NCI-H2107 treated with DMSO at 0.1 percent for 48 hours (cell line): ENCODE data around the gene DTX1.
"Not testable (repeated sequence)": the region's sequence is repeated elsewhere in the genome, so short reads cannot be mapped to it uniquely, and the experiment has no call there.

Experiments
- DNase-seq: peaks from one replicate; lab custom pipeline; 2025; ENCODE audit not compliant: unreplicated experiment; lab: John Stamatoyannopoulos, UW

Gene DTX1

DNA sequence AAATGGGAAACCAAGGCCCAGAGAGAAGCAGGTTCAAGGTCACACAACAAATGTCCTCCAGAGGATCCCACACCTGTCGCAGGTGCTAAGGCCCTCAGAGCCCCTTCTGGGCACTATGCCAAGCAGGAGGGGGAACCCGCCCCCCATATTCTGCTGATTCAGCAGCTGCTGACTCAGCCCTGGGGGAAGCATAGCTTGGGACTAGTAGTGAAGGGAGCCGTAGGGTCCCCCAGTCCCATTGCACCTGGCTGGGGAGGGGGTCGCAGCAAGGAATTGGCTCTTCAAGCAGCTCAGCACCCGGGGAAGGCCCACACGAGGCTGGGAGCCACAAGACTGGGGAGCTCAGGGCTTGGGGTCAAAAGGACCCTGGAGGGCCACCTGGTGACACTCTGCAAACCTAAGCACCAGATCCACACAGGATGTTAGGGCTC lies 78.0 kb downstream of the DTX1 start:
- DNase-seq, result no peak

DNA sequence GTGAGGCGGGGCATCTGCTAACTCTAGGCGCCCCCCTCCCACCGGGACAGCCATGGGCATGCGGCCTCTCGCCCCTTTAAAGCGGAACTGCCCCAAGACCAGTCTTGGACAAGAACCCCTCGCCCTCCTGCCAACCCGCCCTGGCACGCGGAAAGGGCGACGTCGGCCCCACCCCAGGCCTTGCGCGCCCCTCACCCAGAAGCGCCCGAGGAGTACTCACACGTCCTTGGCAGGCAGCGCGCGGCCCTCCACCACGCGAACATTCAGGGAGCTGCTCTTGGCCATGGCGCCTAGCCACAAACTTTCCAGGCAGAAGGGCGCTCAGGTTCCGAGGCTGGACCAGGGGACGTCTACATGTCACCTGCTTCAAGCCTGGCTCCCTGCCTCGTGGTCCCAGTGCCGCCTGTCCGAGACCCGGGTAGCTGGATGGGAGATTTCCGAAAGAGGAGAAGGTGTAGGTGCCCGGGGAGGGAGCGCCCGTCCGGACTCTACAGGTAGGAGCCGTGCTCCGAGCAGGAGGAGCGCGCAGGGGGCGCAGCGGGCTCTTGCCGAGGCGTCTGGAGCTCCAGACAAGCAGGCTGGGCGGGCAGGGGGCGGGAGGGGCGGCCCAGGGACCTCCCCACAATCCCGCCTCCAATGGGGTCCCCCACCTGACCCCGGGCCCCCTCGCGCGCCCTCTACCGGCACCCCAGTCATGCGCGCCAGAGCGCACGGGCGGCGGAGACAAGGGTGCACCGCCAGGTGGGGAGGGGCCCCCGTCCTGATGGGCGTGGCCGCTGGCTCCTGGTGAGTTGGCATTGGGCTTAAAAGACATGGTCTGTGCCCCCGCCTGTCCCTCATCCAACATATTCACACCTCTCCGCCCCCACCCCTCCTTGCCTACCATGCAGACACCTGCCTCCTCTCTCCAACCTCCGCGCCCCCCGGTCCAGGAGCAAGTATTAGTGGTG lies 78.9 kb downstream of the DTX1 start, which contains the start of gene RASAL1:
Gene RASAL1, minus strand, starts transcription at position 584 of the 950 bp plus-strand sequence. Its CDS starts 299 bp downstream, at position 285.
- DNase-seq, result peak; percentile 35

DNA sequence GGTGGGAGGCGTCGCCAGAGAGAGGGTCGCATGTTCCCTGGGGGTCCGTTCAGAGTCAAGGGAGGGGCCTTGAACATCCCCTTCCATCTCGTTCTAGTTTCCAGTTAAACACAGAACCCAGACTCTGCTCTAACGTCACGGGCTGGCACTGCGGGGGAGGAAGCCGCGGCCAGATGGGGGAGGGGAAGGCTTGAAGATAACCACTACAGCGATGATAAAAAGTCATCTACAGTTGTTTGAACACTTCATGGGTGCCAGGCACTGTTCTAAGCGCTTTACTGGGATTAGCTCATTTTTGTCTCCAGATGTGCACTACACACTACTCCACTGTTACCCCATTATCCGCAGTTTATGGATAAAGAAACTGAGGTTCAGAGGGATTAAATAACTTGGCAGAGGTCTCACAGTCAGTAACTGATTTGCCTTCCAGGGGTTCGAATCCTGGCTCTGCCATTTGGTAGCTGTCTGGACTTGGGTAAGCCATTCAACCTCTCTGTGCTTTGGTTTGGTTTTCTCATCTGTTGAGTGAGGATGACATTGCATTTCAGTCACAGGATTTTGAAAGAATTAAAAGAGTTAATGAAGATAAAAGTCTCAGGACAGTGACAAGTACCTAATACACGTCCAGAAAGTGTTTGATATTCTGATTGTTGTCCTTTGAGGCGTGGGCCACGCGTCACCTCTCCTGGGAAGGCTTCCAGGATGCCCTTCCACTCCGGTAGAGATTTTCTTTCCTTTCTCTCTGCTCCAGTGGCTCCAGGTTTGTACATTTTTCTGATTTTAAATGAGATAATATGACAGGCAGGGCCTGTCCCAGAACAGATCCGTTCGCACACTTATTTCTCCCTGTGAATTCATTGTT lies 79.8 kb downstream of the DTX1 start:
- no peak for DNase-seq

DNA sequence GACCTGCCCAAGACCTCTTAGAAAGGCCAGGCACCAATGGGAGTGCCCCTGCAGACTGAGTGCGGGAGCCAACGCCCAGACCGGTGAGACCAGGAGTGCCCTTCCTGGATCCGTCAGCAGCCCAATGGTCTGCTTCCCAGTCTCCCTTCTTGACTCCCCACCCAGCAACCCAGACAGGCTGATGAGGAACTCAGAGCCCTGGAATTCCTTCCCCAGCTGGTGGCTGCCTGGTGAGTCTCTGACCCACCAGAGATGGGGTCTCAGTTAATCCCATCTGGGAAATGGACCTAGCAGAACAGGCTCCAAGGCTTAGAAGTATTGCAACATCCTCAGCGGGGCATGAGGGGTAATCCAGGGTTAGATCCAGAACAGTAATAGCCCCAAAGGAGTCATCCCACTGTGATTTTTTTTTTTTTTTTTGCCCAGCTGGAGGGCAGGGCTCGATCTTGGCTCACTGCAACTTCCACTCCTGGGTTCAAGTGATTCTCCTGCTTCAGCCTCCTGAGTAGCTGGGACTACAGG lies 80.5 kb downstream of the DTX1 start:
- no peak for DNase-seq

DNA sequence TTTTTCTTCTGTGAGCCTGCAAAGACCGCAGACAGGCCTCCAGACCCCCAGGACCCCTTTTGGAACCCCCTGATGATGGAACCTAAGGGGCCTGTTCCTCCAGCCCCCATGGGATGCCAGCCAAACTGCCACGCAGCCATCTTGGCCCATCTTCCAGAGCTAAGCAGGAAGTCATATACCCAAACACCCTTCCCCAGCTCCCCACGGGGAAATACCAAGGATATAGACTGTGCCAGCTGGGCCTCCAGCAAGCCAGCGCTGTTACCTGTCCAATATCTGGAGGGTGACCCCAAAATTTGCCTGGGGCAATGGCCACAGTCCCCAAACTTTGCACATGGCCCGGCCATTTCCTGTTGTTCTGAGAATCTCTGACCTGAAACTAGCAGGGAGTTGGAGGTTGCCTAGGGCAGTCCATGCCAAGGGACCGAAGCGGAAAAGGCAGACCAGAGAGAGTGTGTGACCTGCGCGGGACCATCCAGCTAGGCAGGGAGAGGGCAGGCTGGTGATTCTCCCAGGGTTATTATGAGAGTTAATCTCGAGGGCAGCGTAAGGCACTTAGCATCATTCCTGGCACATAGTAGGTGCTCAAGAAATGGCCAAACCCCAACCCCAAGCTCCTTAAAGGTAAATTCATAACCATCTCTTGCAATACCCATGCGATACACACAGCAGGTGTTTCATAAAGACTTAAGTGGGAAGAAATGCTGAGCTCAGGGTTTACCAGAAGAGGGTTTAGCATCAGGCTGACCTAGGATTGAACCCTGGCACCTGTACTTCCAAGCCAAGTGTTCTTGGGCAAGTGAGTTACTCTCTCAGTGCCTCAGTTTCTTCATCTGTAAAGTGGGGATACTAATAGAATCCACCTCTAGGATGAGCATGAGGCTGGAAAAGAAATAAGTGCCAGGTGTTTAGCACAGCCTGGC lies 81.6 kb downstream of the DTX1 start:
- DNase-seq, result no peak

DNA sequence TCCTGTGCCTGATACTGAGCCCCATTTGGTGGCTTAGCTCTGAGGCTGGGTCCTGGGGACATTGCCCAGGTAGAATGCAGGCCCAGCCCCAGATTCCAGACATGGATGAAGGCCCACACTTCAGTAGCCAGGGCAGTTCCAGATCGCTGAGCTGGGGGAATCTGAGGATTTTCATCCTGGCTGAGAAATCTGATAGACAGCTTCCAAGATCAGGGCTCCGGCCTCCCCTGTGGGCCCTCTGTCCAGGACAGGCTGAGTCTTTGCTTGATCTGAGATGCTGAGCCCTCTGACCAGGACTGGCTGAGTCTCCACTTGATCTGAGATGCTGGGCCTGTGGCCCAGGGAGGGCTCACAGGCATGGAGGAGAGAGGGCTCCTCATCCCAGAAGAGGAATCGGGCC lies 82.3 kb downstream of the DTX1 start:
- no peak for DNase-seq

DNA sequence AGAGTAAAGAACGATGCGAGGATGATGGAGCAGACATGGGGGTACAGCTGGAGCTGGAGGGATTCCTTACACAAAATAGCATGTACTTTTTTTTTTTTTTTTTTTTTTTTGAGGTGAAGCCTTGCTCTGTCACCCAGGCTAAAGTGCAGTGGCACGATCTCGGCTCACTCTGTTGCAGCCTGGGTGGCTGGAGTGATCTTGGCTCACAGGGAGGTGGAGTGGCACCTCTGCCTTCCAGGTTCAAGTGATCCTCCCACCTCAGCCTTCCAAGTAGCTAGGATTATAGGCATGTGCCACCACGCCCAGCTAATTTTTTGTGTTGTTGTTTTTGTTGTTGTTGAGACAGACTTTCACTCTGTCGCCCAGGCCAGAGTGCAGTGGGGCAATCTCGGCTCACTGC lies 84.2 kb downstream of the DTX1 start:
- no peak for DNase-seq

DNA sequence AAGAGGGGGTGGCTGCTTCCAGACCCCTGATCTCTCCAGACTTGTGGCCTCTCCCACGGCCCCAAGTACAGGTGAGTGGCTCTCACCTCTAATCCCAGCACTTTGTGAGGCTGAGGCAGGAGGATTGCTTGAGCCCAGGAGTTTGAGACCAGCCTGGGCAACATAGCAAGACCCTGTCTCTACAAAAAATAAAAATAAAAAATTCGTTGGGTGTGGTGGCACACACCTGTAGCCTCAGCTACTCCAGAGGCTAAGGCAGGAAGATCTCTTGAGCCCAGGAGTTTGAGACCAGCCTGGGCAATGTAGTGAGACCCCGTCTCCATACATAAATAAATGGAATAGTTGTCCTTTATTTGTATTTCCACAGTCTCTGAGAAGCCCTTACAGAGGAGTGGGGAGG lies 85.2 kb downstream of the DTX1 start:
- not testable (repeated sequence) for DNase-seq

DNA sequence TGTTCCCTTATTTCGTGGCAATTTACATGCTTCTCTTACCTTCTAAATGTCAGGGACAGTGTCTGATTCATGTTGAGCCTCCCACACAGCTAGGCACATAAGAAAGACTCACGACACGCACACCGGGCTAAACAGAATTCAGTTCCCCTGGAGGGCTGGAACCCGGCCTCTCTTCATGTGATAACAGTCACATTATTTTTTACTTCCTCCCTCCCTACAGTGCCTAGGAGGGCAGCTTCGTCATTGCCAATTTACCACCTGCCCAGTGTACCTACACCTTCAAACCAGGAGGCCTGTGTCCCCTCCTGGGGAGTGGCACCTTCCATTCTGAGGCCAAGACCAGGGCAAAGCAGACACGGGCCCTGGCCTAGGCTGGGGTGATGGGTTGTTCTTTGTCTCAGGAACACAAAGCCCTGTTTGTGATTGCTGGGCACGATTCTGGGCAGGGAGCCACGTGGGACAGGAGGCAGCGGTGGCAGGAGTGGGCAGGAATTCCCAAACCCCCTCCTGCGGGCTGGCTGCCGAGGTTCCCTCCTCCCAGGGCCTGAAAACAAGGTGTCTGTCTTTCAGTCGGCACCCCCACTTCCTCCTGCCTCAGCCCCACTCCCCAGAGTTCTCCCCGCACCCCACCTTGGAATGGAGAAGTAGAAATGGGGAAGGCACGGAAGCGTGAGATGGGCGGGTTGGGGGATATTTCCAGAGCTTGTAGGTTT lies 85.8 kb downstream of the DTX1 start:
- DNase-seq, result no peak

DNA sequence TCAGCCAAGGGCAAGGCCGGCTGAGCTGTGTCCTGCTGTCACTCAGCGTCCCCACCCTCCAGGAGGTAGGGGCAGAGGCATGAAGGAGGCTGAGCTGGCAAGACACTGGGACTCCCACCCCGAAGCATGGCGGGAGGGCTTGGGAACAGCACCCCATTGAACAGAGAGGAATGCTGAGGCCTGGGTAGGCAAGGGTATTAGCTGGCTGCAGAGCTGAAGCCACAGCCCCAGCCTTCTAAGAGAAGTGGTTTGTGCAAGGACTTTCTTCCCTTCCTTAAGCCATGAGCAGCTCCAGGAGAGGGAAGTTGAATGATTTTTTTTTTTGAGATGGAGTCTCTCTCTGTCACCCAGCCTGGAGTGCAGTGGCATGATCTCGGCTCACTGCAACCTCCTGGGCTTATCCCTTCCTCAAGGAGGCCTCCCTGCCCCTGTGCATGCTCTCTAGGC lies 86.4 kb downstream of the DTX1 start:
- DNase-seq, result no peak

DNA sequence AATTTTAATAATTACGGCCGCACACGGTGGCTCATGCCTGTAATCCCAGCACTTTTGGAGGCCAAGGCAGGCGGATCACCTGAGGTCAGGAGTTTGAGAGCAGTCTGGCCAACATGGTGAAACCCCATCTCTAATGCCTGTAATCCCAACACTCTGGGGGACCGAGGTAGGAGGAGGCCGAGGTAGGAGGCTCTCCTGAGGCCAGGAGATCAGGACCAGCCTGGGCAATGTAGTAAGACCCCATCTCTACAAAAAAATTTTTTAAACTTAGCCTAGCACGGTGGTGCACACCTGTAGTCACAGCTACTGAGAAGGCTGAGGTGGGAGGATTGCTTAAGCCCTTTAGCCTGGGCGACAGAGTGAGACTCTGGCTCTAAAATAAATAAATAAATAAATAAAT lies 87.4 kb downstream of the DTX1 start:
- DNase-seq, result no peak

DNA sequence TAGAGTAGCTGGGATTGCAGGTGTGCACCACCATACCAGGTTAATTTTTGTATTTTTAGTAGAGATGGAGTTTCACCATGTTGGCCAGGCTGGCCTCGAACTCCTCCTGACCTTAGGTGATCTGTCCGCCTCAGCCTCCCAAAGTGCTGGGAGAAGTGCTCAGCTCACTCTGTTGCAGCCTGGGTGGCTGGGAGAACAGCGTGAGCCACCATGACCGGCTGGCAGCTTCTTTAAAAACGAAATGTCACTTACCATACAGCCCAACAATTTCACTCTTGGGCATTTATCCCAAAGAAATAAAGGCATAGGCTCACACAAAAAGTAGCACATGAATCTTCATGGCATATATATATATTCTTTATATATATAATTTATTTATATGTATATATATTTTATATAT lies 88.3 kb downstream of the DTX1 start:
- DNase-seq, result no peak

DNA sequence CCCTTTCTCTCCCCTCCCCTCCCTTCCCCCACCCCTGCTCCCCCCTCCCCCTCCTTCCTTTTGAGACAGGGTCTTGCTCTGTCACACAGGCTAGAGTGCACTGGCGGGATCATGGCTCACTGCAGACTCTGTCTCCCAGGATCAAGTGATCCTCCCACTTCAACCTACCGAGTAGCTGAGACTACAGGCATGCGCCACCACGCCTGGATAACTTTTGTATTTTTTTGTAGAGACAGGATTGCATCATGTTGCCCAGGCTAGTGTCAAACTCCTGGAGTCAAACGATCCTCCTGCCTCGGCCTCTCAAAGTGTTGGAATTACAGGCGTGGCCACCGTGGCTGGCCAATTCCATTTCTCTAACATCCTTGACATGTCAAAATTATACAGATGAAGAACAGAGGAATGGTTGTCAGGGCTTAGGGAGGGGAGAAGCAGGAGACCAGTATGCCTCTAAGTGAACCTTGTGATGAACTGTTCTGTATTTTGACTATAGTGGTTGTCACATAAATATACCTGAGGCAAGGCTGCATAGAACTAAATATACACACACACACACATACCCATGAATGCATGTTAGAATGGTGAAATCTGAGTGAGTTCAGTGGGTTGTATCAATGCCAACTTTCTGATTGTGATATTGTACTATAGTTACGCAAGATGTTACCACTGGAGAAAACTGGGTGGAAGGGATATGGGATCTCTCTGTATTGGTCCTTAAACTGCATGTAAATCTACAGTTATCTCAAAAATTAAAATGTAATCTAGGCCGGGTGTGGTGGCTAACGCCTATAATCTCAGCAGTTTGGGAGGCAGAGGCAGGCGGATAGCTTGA lies 89.4 kb downstream of the DTX1 start:
- no peak for DNase-seq

DNA sequence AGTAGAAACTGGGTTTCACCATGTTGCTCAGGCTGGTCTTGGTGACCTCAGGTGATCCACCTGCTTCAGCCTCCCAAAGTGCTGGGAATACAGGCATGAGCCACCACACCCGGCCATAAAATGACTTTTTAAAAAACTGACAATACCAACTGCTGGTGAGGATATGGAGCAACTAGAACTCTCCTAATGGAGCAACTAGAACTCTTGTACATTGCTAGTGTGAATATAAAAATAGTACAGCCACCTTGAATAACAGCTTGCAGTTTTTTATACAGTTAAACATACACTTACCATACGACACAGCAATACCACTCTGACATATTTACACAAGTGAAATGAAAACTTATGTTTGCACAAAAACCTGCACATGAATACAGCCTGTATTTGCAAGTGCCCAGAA lies 90.5 kb downstream of the DTX1 start:
- DNase-seq, result no peak
